H9 (cell line): ENCODE data around the gene LSM2. TPM values are rescaled to one million over a fixed set of nuclear protein-coding genes. Genes with fewer than 3 reads are reported as not detected.

Source experiments
- DNase-seq: peaks from one replicate; pipeline ENCODE4 v3.0.0-alpha.2; 2017
- H2AFZ ChIP-seq: one replicate; pipeline ENCODE4 v1.6.1; 2013; ENCODE audit warnings: mild to moderate bottlenecking, low read length, control low read depth, moderate library complexity
- H2AK5ac ChIP-seq: 2 replicates; pipeline ENCODE4 v1.6.1; 2013; ENCODE audit warnings: low read length, control low read depth, mixed read lengths; ENCODE audit not compliant: insufficient read length
- H2BK120ac ChIP-seq: one replicate; pipeline ENCODE4 v1.6.1; 2013; ENCODE audit warnings: low read depth, mild to moderate bottlenecking, low read length, control low read depth, inconsistent platforms; ENCODE audit not compliant: poor library complexity, severe bottlenecking
- H2BK12ac ChIP-seq: 2 replicates; pipeline ENCODE4 v1.6.1; 2013; ENCODE audit warnings: low read length, control low read depth, mixed read lengths, low read depth; ENCODE audit not compliant: insufficient read length
- H2BK15ac ChIP-seq: 2 replicates; pipeline ENCODE4 v1.6.1; 2013; ENCODE audit warnings: low read depth, low read length, control low read depth
- H2BK20ac ChIP-seq: one replicate; pipeline ENCODE4 v1.6.1; 2013; ENCODE audit warnings: low read depth, mild to moderate bottlenecking, low read length, control low read depth, inconsistent platforms; ENCODE audit not compliant: poor library complexity, severe bottlenecking
- H2BK5ac ChIP-seq: 2 replicates; pipeline ENCODE4 v1.6.1; 2013; ENCODE audit warnings: low read length, control low read depth, mixed read lengths; ENCODE audit not compliant: insufficient read length
- H3K14ac ChIP-seq: 2 replicates; pipeline ENCODE4 v1.6.1; 2013; ENCODE audit warnings: low read length, control low read depth; ENCODE audit not compliant: insufficient read depth
- H3K18ac ChIP-seq: 2 replicates; pipeline ENCODE4 v1.6.1; 2013; ENCODE audit warnings: low read depth, mild to moderate bottlenecking, mixed read lengths, low read length, control low read depth; ENCODE audit not compliant: insufficient read length
- H3K23ac ChIP-seq: 2 replicates; pipeline ENCODE4 v1.6.1; 2013; ENCODE audit warnings: low read length, control low read depth, mixed read lengths, low read depth; ENCODE audit not compliant: insufficient read length
- H3K23me2 ChIP-seq: 2 replicates; pipeline ENCODE4 v1.6.1; 2013; ENCODE audit warnings: low read depth, mild to moderate bottlenecking, mixed read lengths, low read length, control low read depth; ENCODE audit not compliant: insufficient read length, poor library complexity, severe bottlenecking
- H3K27ac ChIP-seq: 2 replicates; pipeline ENCODE4 v1.5.1; 2013; ENCODE audit warnings: low read length, control low read depth, mixed read lengths, low read depth; ENCODE audit not compliant: insufficient read length
- H3K27me3 ChIP-seq: 2 replicates; pipeline ENCODE4 v1.6.1; 2013; ENCODE audit warnings: low read length, control low read depth, inconsistent platforms; ENCODE audit not compliant: insufficient read depth
- H3K4ac ChIP-seq: 2 replicates; pipeline ENCODE4 v1.6.1; 2013; ENCODE audit warnings: low read depth, mild to moderate bottlenecking, control low read depth, inconsistent platforms, low read length, moderate library complexity
- H3K4me1 ChIP-seq: 2 replicates; pipeline ENCODE4 v1.6.1; 2013; ENCODE audit warnings: low read length, control low read depth, inconsistent platforms; ENCODE audit not compliant: insufficient read depth
- H3K4me2 ChIP-seq: 2 replicates; pipeline ENCODE4 v1.6.1; 2013; ENCODE audit warnings: low read length, control low read depth, mixed read lengths; ENCODE audit not compliant: insufficient read length, insufficient read depth
- H3K56ac ChIP-seq: 2 replicates; pipeline ENCODE4 v1.6.1; 2013; ENCODE audit warnings: low read depth, mild to moderate bottlenecking, mixed read lengths, low read length, control low read depth; ENCODE audit not compliant: insufficient read length
- H3K79me1 ChIP-seq: 2 replicates; pipeline ENCODE4 v1.6.1; 2013; ENCODE audit warnings: low read depth, mild to moderate bottlenecking, moderate library complexity, low read length, control low read depth, inconsistent platforms; ENCODE audit not compliant: insufficient read depth, poor library complexity, severe bottlenecking
- H3K79me2 ChIP-seq: 2 replicates; pipeline ENCODE4 v1.6.1; 2013; ENCODE audit warnings: low read length, control low read depth, inconsistent platforms; ENCODE audit not compliant: insufficient read depth
- H3K9ac ChIP-seq: 2 replicates; pipeline ENCODE4 v1.6.1; 2013; ENCODE audit warnings: low read length, control low read depth, mixed read lengths; ENCODE audit not compliant: insufficient read length; ENCODE audit errors: extremely low read depth
- H3K9me3 ChIP-seq: one replicate; pipeline ENCODE4 v1.6.1; 2013; ENCODE audit warnings: low read depth, low read length, inconsistent platforms; ENCODE audit not compliant: control insufficient read depth
- H3T11ph ChIP-seq: one replicate; pipeline ENCODE4 v1.6.1; 2013; ENCODE audit warnings: mild to moderate bottlenecking, low read length, control low read depth, inconsistent platforms
- H4K20me1 ChIP-seq: one replicate; pipeline ENCODE4 v1.6.1; 2013; ENCODE audit not compliant: control insufficient read depth, insufficient read length, insufficient read depth
- H4K5ac ChIP-seq: 2 replicates; pipeline ENCODE4 v1.6.1; 2013; ENCODE audit warnings: low read depth, mild to moderate bottlenecking, mixed read lengths, low read length, control low read depth; ENCODE audit not compliant: insufficient read length
- H4K8ac ChIP-seq: replicated peaks from 2 replicates; pipeline ENCODE4 v1.6.1; 2013; ENCODE audit warnings: low read length, control low read depth, mixed read lengths, low read depth; ENCODE audit not compliant: insufficient read length
- H4K91ac ChIP-seq: 2 replicates; pipeline ENCODE4 v1.6.1; 2013; ENCODE audit warnings: low read depth, mild to moderate bottlenecking, moderate library complexity, mixed read lengths, low read length, control low read depth; ENCODE audit not compliant: insufficient read length
- H3K27ac Mint-ChIP-seq, 3 experiments: 2 replicates in 2 of 3; 3 replicates in 1 of 3; pipeline ENCODE4 v1.8.0; 2020 to 2021; ENCODE audit warnings: mixed read lengths in 3 of 3, mild to moderate bottlenecking in 1 of 3, moderate library complexity in 1 of 3
- H3K27me3 Mint-ChIP-seq: 2 replicates; pipeline ENCODE4 v1.8.0; 2021; ENCODE audit warnings: low read depth, mild to moderate bottlenecking, moderate library complexity, mixed read lengths
- H3K36me3 Mint-ChIP-seq, 3 experiments: 2 replicates in 2 of 3; 3 replicates in 1 of 3; pipeline ENCODE4 v1.8.0; 2020 to 2021; ENCODE audit warnings: low read depth in 3 of 3, mixed read lengths in 3 of 3; ENCODE audit not compliant: insufficient read depth in 1 of 3
- H3K4me1 Mint-ChIP-seq, 2 experiments: 2 replicates each; pipeline ENCODE4 v1.8.0; 2020; ENCODE audit warnings: mixed read lengths in 2 of 2
- H3K4me3 Mint-ChIP-seq, 2 experiments: 2 replicates in 1 of 2; 3 replicates in 1 of 2; pipeline ENCODE4 v1.8.0; 2020 to 2021; ENCODE audit warnings: mild to moderate bottlenecking in 2 of 2, mixed read lengths in 2 of 2, moderate library complexity in 1 of 2
- H3K9me3 Mint-ChIP-seq, 2 experiments: 2 replicates in 1 of 2; 3 replicates in 1 of 2; pipeline ENCODE4 v1.8.0; 2020; ENCODE audit warnings: mild to moderate bottlenecking in 2 of 2, mixed read lengths in 2 of 2, moderate library complexity in 1 of 2
- WGBS: extraction: QIAGEN DNeasy Blood & Tissue Kit; methylation state at CpG from one replicate; pipeline ENCODE4 v1.1.7; 2013; ENCODE audit warnings: missing lambda C conversion rate, low lambda C conversion rate, mixed read lengths; ENCODE audit not compliant: insufficient read length; ENCODE audit errors: extremely low coverage; 5-methylcytosine and 5-hydroxymethylcytosine counted together
- total RNA-seq: library from RNA; stranded (reverse); gene quantifications from 2 replicates; pipeline ENCODE4 v1.2.1, GENCODE V29; 2021
- TF ChIP-seq, protein P1 (sequence below): fragments of 200-600 bp; sonication (generic); conservative IDR thresholded peaks from 3 replicates; pipeline ENCODE4 v1.8.0; 2021; ENCODE audit warnings: antibody characterized with exemption, mild to moderate bottlenecking

Gene LSM2
- total RNA-seq, 1 experiment from 2014 or later = 123 TPM

DNA sequence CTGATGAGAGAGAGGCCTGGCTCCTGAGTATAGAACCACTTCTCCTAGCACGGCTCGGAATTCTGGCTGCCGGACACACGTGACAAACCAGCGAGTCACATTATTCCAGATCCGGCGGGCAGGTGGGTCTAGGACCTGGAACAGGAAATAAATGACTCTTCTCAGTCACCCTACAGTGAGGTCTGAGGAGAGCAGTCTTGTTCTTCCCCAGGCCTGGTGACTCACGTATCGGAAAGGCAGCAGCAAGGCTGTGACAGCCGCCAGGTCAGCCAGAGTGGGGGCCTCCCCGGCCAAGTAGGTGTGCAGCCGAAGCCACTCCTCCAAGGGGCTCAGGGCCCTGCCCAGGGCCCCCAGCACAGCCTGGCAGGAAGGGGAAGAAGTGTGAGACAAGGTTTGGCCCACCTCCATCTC is 14.0 kb downstream of the LSM2 start:
- H3K4me3 Mint-ChIP-seq = no peak overlapping the region; a peak in 1 of 5 replicates

More for the DNA sequence above, 14.0 kb downstream of the LSM2 start:
- Histone ChIP-seq H3K18ac (no peak overlapping the region), H3K4ac (no peak overlapping the region), H2BK12ac (no peak overlapping the region), H2BK15ac (no peak overlapping the region), H3K9ac (no peak overlapping the region), H4K91ac (no peak overlapping the region), H3K4me1 (no peaks in the 10 kb centered on the region), H3K56ac (no peak overlapping the region), H3K27ac (no peak overlapping the region), H2AK5ac (no peak overlapping the region), H3K9me3 (no peaks in the 10 kb centered on the region), H4K20me1 (peaks cover 3% of the 10 kb centered on the region), H2AFZ (no peak overlapping the region), H2BK5ac (no peak overlapping the region), H3T11ph (no peak overlapping the region), H3K23ac (no peak overlapping the region), H3K79me1 (no peaks in the 10 kb centered on the region), H3K27me3 (no peaks in the 10 kb centered on the region), H3K14ac (no peak overlapping the region), H2BK120ac (no peak overlapping the region), H3K79me2 (peaks cover 2% of the 10 kb centered on the region; the same call in 1 of the 2 replicates), H4K8ac (no peak overlapping the region), H3K4me2 (no peak overlapping the region), H4K5ac (no peak overlapping the region), H2BK20ac (no peak overlapping the region), H3K23me2 (peaks cover 3% of the 10 kb centered on the region)
- H3K9me3 Mint-ChIP-seq = no peaks in the 10 kb centered on the region
- H3K4me1 Mint-ChIP-seq = peaks cover 10% of the 10 kb centered on the region in 2 experiments
- peak overlapping the region in 1 of 3 experiments; percentile 59; a peak in 1 of 7 replicates for H3K27ac Mint-ChIP-seq
- peaks cover 19 to 59% (median 46%) of the 10 kb centered on the region in 3 experiments for H3K36me3 Mint-ChIP-seq
- no CpG with 5 or more reads among the region's 12 CpGs for WGBS
- DNase-seq = no peak
- TF ChIP-seq, protein P1, sequence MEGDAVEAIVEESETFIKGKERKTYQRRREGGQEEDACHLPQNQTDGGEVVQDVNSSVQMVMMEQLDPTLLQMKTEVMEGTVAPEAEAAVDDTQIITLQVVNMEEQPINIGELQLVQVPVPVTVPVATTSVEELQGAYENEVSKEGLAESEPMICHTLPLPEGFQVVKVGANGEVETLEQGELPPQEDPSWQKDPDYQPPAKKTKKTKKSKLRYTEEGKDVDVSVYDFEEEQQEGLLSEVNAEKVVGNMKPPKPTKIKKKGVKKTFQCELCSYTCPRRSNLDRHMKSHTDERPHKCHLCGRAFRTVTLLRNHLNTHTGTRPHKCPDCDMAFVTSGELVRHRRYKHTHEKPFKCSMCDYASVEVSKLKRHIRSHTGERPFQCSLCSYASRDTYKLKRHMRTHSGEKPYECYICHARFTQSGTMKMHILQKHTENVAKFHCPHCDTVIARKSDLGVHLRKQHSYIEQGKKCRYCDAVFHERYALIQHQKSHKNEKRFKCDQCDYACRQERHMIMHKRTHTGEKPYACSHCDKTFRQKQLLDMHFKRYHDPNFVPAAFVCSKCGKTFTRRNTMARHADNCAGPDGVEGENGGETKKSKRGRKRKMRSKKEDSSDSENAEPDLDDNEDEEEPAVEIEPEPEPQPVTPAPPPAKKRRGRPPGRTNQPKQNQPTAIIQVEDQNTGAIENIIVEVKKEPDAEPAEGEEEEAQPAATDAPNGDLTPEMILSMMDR = no peak
- no peaks in the 10 kb centered on the region for H3K27me3 Mint-ChIP-seq
